Right forelimb (tissue), 1 donor: ENCODE data around the gene TRAF7.

Experiments used
- DNase-seq: peaks from one replicate; pipeline ENCODE4 v3.0.0-alpha.2; 2018

Gene TRAF7

GRCh38 chr16:2167068-2167638 lies 11.6 kb downstream of the TRAF7 start:
- no peak for DNase-seq

- DNase-seq = no peak
Observed at GRCh38 chr16:2170080-2170479, 14.5 kb downstream of the TRAF7 start.

- no peak for DNase-seq
Observed at GRCh38 chr16:2170587-2171435, 15.2 kb downstream of the TRAF7 start.

- no peak for DNase-seq
Observed at GRCh38 chr16:2171601-2172178, 16.1 kb downstream of the TRAF7 start.

GRCh38 chr16:2172688-2173335 lies 17.2 kb downstream of the TRAF7 start:
- DNase-seq = no peak

- DNase-seq = no peak
Observed at GRCh38 chr16:2173366-2173765, 17.8 kb downstream of the TRAF7 start.

- no peak for DNase-seq
Observed at GRCh38 chr16:2173916-2174315, 18.3 kb downstream of the TRAF7 start.

GRCh38 chr16:2174396-2175131 lies 19.0 kb downstream of the TRAF7 start:
- no peak for DNase-seq

- DNase-seq = no peak
Observed at GRCh38 chr16:2175454-2175853, 19.9 kb downstream of the TRAF7 start.

- no peak for DNase-seq
Observed at GRCh38 chr16:2176047-2176446, 20.5 kb downstream of the TRAF7 start.

GRCh38 chr16:2177101-2177500 lies 21.5 kb downstream of the TRAF7 start:
- DNase-seq = no peak

GRCh38 chr16:2177561-2177960 lies 22.0 kb downstream of the TRAF7 start:
- DNase-seq = no peak

GRCh38 chr16:2178321-2179106 lies 22.9 kb downstream of the TRAF7 start:
- peak; percentile 69 for DNase-seq

GRCh38 chr16:2179107-2179501 lies 23.5 kb downstream of the TRAF7 start:
- DNase-seq = no peak

- DNase-seq = no peak
Observed at GRCh38 chr16:2179576-2179975, 24.0 kb downstream of the TRAF7 start.

GRCh38 chr16:2180461-2180860 lies 24.9 kb downstream of the TRAF7 start:
- DNase-seq = no peak

- no peak for DNase-seq
Observed at GRCh38 chr16:2180962-2181923, 25.7 kb downstream of the TRAF7 start.

GRCh38 chr16:2181952-2182351 lies 26.4 kb downstream of the TRAF7 start:
- no peak for DNase-seq

GRCh38 chr16:2183671-2184070 lies 28.1 kb downstream of the TRAF7 start:
- no peak for DNase-seq

- no peak for DNase-seq
Observed at GRCh38 chr16:2184346-2184745, 28.8 kb downstream of the TRAF7 start.

GRCh38 chr16:2184962-2185361 lies 29.4 kb downstream of the TRAF7 start:
- DNase-seq = no peak
